GM12874 (cell line): ENCODE measurements around the gene PTPMT1.

Experiments
- CTCF ChIP-seq: IDR thresholded peaks from 2 replicates; pipeline ENCODE4 v1.5.1; 2011; ENCODE audit warnings: low read depth, mild to moderate bottlenecking, control low read depth, low read length, moderate library complexity; ENCODE audit not compliant: insufficient read depth

PTPMT1 gene

DNA sequence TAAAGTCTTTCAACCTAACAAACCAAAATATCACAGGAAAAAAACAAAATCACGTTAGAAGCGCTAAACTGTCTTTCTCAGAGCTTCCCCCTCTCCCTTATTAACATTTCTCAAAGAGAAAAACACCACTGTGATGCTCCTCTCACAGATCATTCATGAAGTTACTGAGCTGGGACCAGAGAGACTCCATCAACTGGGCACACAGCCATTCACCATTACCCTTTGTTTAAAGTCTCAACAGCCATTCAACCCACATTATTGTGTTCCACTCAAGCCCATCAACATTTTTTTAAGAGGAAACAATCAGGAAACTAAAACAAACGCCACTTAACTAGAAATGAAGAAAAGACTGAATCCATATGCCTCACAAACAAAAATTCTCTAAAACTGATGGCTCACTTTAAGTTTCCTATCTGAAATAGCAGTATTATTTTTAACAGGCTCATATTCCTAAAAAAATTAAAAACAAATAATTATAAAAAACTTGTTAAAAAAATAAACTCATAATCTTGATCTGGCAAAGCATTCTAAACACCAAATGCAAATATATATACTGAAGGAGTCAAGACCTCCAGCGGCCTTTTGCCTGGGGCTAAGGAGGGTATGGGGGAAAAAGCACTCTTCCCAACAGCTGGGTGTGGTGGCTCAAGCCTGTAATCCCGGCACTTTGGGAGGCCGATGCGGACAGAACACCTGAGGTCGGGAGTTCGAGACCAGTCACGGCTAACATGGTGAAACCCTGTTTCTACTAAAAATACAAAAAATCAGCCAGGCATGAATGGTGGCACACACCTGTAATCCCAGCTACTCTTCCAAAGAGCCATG lies 26.4 kb upstream of the PTPMT1 start:
- no peak for TF ChIP-seq CTCF

DNA sequence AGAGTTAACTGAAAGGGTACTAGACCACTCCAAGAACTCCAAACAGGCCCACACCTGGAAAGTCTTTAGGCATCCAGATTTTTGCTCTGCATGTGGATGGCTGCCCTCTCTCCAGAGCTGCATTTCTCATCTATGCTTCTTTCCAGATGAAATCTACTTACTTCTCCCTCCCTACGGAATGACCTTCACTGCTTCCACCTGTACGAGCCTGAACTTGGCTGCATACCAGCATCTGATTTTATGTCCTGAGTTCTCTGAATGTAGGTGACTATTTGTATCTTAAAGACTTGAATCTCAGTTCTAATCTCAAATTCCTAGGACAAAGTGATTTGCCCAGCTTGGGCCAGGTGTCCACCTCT lies 25.7 kb upstream of the PTPMT1 start:
- no peak for TF ChIP-seq CTCF

DNA sequence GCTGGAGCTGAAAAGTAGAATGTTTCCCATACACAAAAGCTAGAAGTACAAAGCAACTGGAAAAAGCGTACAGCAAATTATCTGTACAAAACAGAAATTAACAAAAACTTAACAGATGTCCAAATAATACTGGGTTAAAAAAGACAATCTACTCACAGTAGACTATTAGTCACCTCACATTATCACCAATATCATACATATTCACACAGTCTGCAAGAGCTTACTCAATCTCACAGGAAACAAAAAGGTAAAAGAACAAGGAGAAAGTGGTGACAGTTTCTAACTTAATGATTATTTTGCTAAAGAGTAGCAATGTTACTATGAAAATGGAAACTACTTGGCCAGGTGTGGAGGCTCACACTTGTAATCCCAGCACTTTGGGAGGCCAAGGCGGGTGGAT lies 24.3 kb upstream of the PTPMT1 start:
- TF ChIP-seq CTCF, result no peak

DNA sequence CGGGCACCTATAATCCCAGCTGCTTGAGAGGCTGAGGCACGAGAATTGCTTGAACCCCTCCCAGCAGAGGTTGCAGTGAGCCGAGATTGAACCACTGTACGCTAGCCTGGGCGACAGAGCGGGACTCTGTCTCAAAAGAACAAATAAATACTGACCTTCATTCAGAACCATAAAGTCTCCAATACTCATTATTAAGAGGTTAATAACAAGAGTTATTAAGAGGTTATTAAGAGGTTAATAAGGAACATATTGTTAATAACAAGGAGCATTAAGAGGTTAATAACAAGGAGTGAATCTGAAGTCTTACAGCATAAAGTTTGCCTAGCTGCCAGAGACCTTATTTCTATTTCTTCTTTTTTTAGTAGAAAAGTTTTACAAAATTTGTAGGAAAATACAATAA lies 20.1 kb upstream of the PTPMT1 start:
- no peak for TF ChIP-seq CTCF

- no peak for TF ChIP-seq CTCF
These were observed 14.9 kb upstream of the PTPMT1 start for GRCh38 chr11:47550288-47551047.

- peak; percentile 46 for TF ChIP-seq CTCF
These were observed 14.3 kb upstream of the PTPMT1 start for GRCh38 chr11:47551086-47551485.

DNA sequence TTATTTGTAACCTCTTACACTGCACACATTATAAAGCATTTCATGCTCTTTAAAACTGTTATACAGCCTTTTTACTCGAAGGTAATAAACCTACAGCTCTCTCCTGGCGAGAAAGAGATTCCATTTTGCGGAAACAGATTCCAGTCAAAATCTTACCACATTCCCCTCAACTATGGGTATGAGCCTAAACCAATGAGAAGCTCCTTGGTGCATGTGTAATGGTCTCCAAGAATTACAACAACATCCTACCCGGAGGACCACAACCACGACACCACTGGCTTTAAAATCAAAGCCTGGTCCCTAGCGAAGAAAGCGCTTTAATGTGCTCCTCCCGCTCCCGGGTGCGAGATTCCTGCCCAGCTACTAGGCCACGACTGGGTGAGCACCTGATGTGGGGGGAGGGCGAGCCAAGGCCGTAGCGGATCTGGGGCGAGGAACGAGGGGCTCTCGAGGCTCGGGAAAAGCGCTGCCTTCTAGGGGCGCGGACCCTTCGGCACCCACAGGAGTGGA lies 13.3 kb upstream of the PTPMT1 start:
- TF ChIP-seq CTCF, result no peak
